ENCODE measurements around the gene MEIS1. TPM values are rescaled to one million over a fixed set of nuclear protein-coding genes. Genes with fewer than 3 reads are reported as not detected.

MEIS1 gene
- total and polyA plus RNA-seq, 2 of the 8 experiments (the other 6 are each of a cell fraction or from before 2014, with no cell fraction given) = 0.17 to 1.2 TPM

- peak overlapping the region; percentile 18; the same call in 1 of the 2 replicates for H2BK12ac ChIP-seq (ENCODE audit: low read depth, low read length)
- H2BK120ac ChIP-seq (replicated peaks; ENCODE audit: low read depth, low read length) = peak overlapping the region; percentile 25
- 1% methylated on average over 58 of the region's 61 CpGs; no CpG with 5 or more reads in 1 of the 2 experiments for WGBS, 2 experiments (ENCODE audit: extremely low coverage in 1 of 2, insufficient coverage in 1 of 2, insufficient read length in 1 of 2, insufficient replicate concordance in 2 of 2, low coverage in 1 of 2, low lambda C conversion rate in 2 of 2, missing lambda C conversion rate in 1 of 2)
- H3K23me2 ChIP-seq (ENCODE audit: low read depth, low read length) = peaks cover 16% of the 10 kb centered on the region
- H3K4ac ChIP-seq (replicated peaks; ENCODE audit: insufficient read length, low read depth, low read length) = no peak overlapping the region
- no peak overlapping the region for H2BK5ac ChIP-seq (ENCODE audit: low read depth, low read length)
- FAIRE-seq = no peak
- H3K79me1 ChIP-seq (ENCODE audit: low read depth, low read length) = no peaks in the 10 kb centered on the region
- H2BK15ac ChIP-seq (ENCODE audit: low read length) = no peak overlapping the region
- H3K56ac ChIP-seq (replicated peaks; ENCODE audit: insufficient read length, low read depth, low read length) = no peak overlapping the region
- H2AFZ ChIP-seq (ENCODE audit: low read length) = peak overlapping the region; percentile 76; the same call in 1 of the 2 replicates
- no peak overlapping the region for H3K14ac ChIP-seq (ENCODE audit: insufficient read length)
- H3K79me2 ChIP-seq (ENCODE audit: control insufficient read depth in 1 of 2, insufficient read depth in 2 of 2, low read length in 2 of 2) = no peaks in the 10 kb centered on the region
- no peak overlapping the region for H2AK5ac ChIP-seq (ENCODE audit: low read depth, low read length)
- H4K91ac ChIP-seq (replicated peaks; ENCODE audit: insufficient read length, low read length) = no peak overlapping the region
- ChIA-PET POLR2A (ENCODE audit: partially characterized antibody) (interaction anchor here (0.9 to 2.3 kb wide), 5 partner anchors 11 to 145 kb away, joined by 3 to 10 read pairs (median 3); no protein-coding TSS in a partner anchor), CTCF (ENCODE audit: partially characterized antibody) (interaction anchor here (0.6 to 10.4 kb wide), 8 partner anchors 10 to 712 kb away, joined by 3 to 161 read pairs (median 5); no protein-coding TSS in a partner anchor)
- no peak overlapping the region for H3K27ac ChIP-seq (ENCODE audit: low read depth, low read length)
- peaks cover 0 to 11% of the 10 kb centered on the region in 2 experiments for H4K20me1 ChIP-seq (replicated peaks in 1 of 2; ENCODE audit: control insufficient read depth in 1 of 2, insufficient read depth in 2 of 2, low read length in 2 of 2)
- H3K23ac ChIP-seq (ENCODE audit: insufficient read length) = no peak overlapping the region
- no peaks in the 10 kb centered on the region for H3K36me3 ChIP-seq (ENCODE audit: control insufficient read depth in 2 of 4, insufficient read depth in 4 of 4, low read length in 3 of 4)
- H3K18ac ChIP-seq (ENCODE audit: extremely low read depth, low read length) = peak overlapping the region; percentile 38; the same call in 1 of the 2 replicates
- peak in 1 of 2 experiments; percentile 78 for DNase-seq (ENCODE audit: low read depth in 1 of 2, low spot score in 2 of 2)
- H3K9me3 ChIP-seq (ENCODE audit: insufficient read depth in 2 of 2, low read depth in 1 of 2, low read length in 1 of 2) = no peaks in the 10 kb centered on the region
- H4K8ac ChIP-seq (ENCODE audit: extremely low read depth, insufficient read depth, low read length) = peak overlapping the region; percentile 81; the same call in 1 of the 2 replicates
- no peak overlapping the region for H4K5ac ChIP-seq (ENCODE audit: insufficient read length, low read depth, low read length)
- H3K27me3 ChIP-seq (replicated peaks in 1 of 4; ENCODE audit: control insufficient read depth in 3 of 4, extremely low read depth in 1 of 4, insufficient read depth in 3 of 4, low read length in 3 of 4) = peaks cover 57 to 100% (median 88%) of the 10 kb centered on the region in 4 experiments
- H2BK20ac ChIP-seq (ENCODE audit: low read length) = no peak overlapping the region
- H3K4me2 ChIP-seq (ENCODE audit: insufficient read depth in 1 of 2, low read depth in 2 of 2, low read length in 2 of 2) = peak overlapping the region; percentile 75 to 94
- peak overlapping the region in 3 of 4 experiments; percentile 1 to 53 (median 8); a peak in 3 of 7 replicates for H3K9ac ChIP-seq (replicated peaks in 1 of 4; ENCODE audit: extremely low read depth in 1 of 4, low read depth in 3 of 4, low read length in 3 of 4)
- H3K4me3 ChIP-seq (ENCODE audit: extremely low read depth in 1 of 4, insufficient read depth in 2 of 4, low read depth in 3 of 4, low read length in 4 of 4) = peak overlapping the region; percentile 42 to 67 (median 48)
- peaks cover 2 to 23% (median 7%) of the 10 kb centered on the region in 4 experiments for H3K4me1 ChIP-seq (replicated peaks in 1 of 4; ENCODE audit: control insufficient read depth in 3 of 4, insufficient read depth in 4 of 4, low read length in 3 of 4)
- TF ChIP-seq POLR2A (IDR thresholded peaks at IDR 0.05; ENCODE audit: control extremely low read depth in 1 of 2, low read depth in 2 of 2, low read length in 2 of 2) (peak in 1 of 2 experiments; percentile 53; a peak in 1 of 3 replicates), CHD2 (IDR thresholded peaks at IDR 0.05; ENCODE audit: low read length) (no peak), JUN (IDR thresholded peaks at IDR 0.05; ENCODE audit: low read depth, low read length) (no peak), CTBP2 (IDR thresholded peaks at IDR 0.05; ENCODE audit: borderline replicate concordance, insufficient read depth, insufficient read length, low read length) (peak; percentile 78), SP1 (IDR thresholded peaks at IDR 0.05; ENCODE audit: low read depth, low read length) (no peak), E2F6 (IDR thresholded peaks at IDR 0.05) (peak; percentile 6; the same call in 1 of the 2 replicates), EZH2 (IDR thresholded peaks at IDR 0.05; ENCODE audit: low read depth, low read length, severe bottlenecking) (peak; percentile 91), KDM4A (IDR thresholded peaks at IDR 0.05; ENCODE audit: low read depth, low read length, severe bottlenecking) (peak; percentile 78), KDM1A (IDR thresholded peaks at IDR 0.05; ENCODE audit: borderline replicate concordance, low read length) (no peak), TAF1 (IDR thresholded peaks at IDR 0.05; ENCODE audit: low read depth, low read length) (0 out of 2 replicates have a peak, but pooled peaks have one; percentile 30), RBBP5 (IDR thresholded peaks at IDR 0.05; ENCODE audit: borderline replicate concordance, low read depth, low read length) (0 out of 2 replicates have a peak, but pooled peaks have one; percentile 34)
Measured at GRCh38 chr2:66433945-66434678, 813 bp upstream of the MEIS1 start.

All from H1 (cell line).